K562 (cell line): Measurements from ENCODE around the gene WDR64.

ENCODE experiments used
- BCLAF1 ChIP-seq, 2 experiments: fragments of 450-650 bp in 1 of 2; IDR thresholded peaks; 2 replicates each; pipeline ENCODE4 v1.6.1; 2011 to 2017; ENCODE audit warnings: low read depth in 2 of 2, antibody characterized with exemption in 1 of 2, borderline replicate concordance in 1 of 2, low read length in 1 of 2, mild to moderate bottlenecking in 1 of 2, mixed read lengths in 1 of 2; ENCODE audit not compliant: control insufficient read depth in 1 of 2
- CHD2 ChIP-seq: IDR thresholded peaks from 2 replicates; pipeline ENCODE4 v1.6.1; 2011; ENCODE audit warnings: low read depth, low read length
- ELF1 ChIP-seq: fragments of 200-800 bp; sonication (Bioruptor generic); IDR thresholded peaks from 2 replicates; pipeline ENCODE4 v1.6.1; 2016; ENCODE audit warnings: missing genetic modification characterization, missing compliant biosample characterization
- GATAD2B ChIP-seq: fragments of 450-650 bp; IDR thresholded peaks from 2 replicates; pipeline ENCODE4 v1.6.1; 2017; ENCODE audit warnings: mild to moderate bottlenecking, borderline replicate concordance
- KDM1A ChIP-seq, 2 experiments: fragments of 450-650 bp; IDR thresholded peaks; 2 replicates each; pipeline ENCODE4 v1.6.1; 2016; ENCODE audit warnings: mild to moderate bottlenecking in 2 of 2
- KLF1 ChIP-seq: fragments of 450-650 bp; IDR thresholded peaks from 2 replicates; pipeline ENCODE4 v1.6.1; 2016; ENCODE audit warnings: missing genetic modification characterization, missing compliant biosample characterization
- NFRKB ChIP-seq: fragments of 450-650 bp; IDR thresholded peaks from 2 replicates; pipeline ENCODE4 v1.6.1; 2016; ENCODE audit warnings: low read depth
- NFYB ChIP-seq: IDR thresholded peaks from 2 replicates; pipeline ENCODE4 v1.6.1; 2011; ENCODE audit warnings: mild to moderate bottlenecking, moderate library complexity; ENCODE audit not compliant: insufficient read length; ENCODE audit errors: extremely low read depth
- POLR2AphosphoS5 ChIP-seq: IDR thresholded peaks from 2 replicates; pipeline ENCODE4 v1.6.1; 2011; ENCODE audit warnings: mild to moderate bottlenecking, low read depth, low read length, moderate library complexity; ENCODE audit not compliant: control insufficient read depth, insufficient read depth
- REST ChIP-seq, 2 experiments: fragments of 450-650 bp; formaldehyde crosslinking in 1 of 2; IDR thresholded peaks; 2 replicates each; pipeline versions ENCODE4 v1.4.0 to v1.6.1; 2014 to 2020; ENCODE audit warnings: mild to moderate bottlenecking in 2 of 2, borderline replicate concordance in 1 of 2, low read depth in 1 of 2
- ZBTB7A ChIP-seq: IDR thresholded peaks from 2 replicates; pipeline ENCODE4 v1.6.1; 2011; ENCODE audit warnings: low read depth, mild to moderate bottlenecking, low read length, moderate library complexity, borderline replicate concordance; ENCODE audit not compliant: control insufficient read depth
- ZFP1 ChIP-seq: fragments of 450-650 bp; formaldehyde crosslinking; IDR thresholded peaks from 2 replicates; pipeline ENCODE4 v1.4.0; 2020; ENCODE audit warnings: mild to moderate bottlenecking, mixed read lengths
- ZFX ChIP-seq: sonication (generic); formaldehyde crosslinking; IDR thresholded peaks from 2 replicates; pipeline ENCODE4 v1.8.0; 2022; ENCODE audit warnings: mild to moderate bottlenecking, missing genetic modification reagents, moderate library complexity

DNA sequence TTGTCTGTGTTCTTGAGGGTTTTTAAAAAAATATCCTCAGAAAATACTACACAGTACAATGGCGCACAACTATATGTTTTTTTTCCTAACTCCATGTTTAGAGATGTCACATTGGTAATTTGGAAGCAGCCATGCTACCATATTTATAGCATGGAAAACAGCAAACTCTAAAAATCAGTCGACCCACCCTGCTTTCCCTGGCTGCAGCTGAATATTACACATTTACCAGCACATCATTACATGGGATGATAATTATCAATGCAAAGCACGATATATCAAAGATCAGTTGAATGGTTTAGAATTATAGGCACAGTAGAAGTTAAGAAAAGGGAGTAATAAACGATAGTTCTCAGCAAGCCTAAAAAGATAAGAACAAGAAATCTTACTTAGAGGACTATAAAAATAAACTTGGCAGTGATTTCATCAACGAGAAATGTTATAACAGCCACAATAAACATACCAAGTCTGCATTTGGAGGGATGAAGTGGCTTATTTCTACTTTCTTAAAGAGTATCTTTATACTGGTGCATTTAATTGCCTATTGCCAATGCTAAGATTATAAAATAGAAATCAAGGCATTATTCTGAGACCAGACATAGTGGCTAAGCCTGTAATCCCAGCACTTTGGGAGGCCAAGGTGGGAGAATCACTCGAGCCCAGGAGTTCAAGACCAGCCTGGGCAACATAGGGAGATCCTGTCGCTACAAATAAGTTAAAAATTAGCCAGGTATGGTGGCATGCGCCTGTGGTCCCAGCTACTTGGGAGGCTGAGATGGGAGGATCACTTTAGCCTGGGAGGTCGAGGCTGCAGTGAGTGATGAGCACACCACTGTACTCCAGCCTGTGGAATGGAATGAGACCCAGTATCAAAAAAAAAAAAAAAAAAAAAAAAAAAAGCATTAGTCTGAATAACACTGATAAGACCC is 43.4 kb downstream of the WDR64 start:
- TF ChIP-seq GATAD2B (0 out of 2 replicates have a peak, but pooled peaks have one; percentile 32), ZFX (CRISPR knock-in tag) (no peak), POLR2AphosphoS5 (no peak), REST (IDR thresholded peaks at IDR 0.05; ENCODE audit: borderline replicate concordance) (no peak), REST (CRISPR knock-in tag; IDR thresholded peaks at IDR 0.05; ENCODE audit: low read depth) (no peak), BCLAF1 (IDR thresholded peaks at IDR 0.05; ENCODE audit: borderline replicate concordance in 1 of 2, control insufficient read depth in 1 of 2, low read depth in 2 of 2, low read length in 1 of 2) (no peak), KDM1A (IDR thresholded peaks at IDR 0.05) (peak; percentile 57 to 62; a peak in 1 of 4 replicates), ZBTB7A (no peak), ELF1 (tag) (no peak), NFRKB (no peak), NFYB (no peak), ZFP1 (CRISPR knock-in tag) (no peak), KLF1 (tag) (no peak), CHD2 (no peak)
